CMK (cell line): Measurements from ENCODE around the gene NFS1.

Experiments
- DNase-seq: peaks from one replicate; pipeline ENCODE4 v3.0.0-alpha.2; 2010; ENCODE audit warnings: low read depth

The NFS1 gene

DNA sequence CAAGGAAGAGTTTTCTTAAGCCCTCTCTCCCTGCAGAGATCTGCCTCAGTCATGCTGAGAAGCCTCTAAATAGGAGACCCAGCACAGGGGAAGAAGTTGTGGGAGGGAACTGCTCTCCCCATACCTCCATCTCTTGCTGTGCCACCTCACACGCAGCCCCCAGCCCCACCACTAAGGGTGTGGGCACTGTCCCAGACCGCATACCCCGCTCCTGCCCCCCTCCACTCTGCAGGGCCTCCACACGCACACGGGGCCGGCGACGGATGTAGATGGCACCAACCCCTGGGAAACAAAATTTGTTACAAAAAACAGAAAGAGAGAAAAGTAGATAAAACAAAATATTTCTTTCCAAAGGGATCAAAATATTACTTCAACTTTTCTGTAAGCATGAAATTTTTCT is 24.2 kb downstream of the NFS1 start:
- no peak for DNase-seq

DNA sequence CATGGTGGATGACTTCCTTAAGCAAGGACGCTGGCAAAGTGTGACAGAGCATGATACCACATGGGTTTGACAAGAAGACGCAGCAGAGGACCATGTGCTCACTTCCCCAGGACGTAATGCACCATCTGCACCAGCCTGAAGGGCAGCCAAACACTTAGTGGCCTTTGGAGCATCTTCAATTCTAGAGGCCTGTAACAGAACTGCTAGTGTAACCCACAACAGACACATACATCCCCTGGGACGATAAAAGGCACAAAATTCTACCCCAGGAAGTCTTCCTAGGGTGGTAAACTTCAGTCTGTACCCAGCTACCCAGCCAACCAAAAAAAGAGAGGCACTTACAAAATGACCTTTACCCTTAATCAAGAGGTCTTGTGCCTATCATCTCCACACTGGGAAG is 25.3 kb downstream of the NFS1 start:
- DNase-seq = no peak

DNA sequence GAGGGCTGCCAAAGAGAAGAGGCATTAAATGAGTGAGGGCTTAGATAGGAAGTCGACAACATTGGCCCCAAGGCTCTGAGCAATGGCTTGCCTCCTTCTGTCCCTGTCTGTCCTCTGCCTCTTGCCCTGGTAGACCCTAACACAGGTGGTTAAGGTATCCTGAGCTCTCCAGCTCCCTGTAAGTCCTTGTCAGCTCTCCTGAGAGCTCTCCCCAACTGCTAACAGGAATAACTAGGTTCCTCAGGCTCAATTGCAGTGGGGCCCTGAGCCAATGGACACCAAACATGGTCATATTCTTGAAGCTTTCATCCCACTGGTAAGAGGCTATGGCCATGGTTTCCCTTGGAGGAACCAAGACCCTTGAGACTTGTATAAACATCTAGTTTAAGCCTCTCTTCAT is 29.5 kb downstream of the NFS1 start:
- no peak for DNase-seq

DNA sequence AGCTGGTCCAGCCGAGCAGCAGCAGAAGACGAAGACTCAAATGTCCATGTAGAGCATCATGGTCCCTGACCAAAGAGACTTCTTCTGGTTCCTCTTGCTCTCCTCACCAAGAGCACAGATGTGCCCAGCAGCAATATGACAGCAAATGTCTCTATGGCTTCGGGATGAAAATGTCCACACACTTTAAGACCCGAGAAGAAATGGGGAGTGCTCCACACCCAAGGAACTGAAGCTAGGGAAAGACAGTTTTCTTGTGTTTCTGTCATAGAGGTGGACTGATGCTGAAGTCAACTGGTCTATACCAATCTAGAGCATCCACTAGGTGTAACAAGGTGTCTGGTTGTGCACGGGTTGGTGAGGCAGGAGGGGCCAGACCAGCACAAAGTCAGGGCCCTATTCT is 29.9 kb downstream of the NFS1 start:
- DNase-seq = no peak

DNA sequence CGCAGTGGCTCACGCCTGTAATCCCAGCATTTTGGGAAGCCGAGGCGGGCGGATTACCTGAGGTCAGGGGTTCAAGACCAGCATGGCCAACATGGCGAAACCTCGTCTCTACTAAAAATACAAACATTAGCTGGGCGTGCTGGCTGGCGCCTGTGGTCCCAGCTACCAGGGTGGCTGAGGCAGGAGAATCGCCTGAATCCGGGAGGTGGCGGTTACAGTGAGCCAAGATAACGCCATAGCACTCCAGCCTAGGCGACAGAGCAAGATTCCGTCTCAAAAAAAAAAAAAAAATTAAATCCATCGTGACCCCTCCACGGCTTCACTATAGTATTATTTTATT is 33.2 kb downstream of the NFS1 start:
- no peak for DNase-seq

DNA sequence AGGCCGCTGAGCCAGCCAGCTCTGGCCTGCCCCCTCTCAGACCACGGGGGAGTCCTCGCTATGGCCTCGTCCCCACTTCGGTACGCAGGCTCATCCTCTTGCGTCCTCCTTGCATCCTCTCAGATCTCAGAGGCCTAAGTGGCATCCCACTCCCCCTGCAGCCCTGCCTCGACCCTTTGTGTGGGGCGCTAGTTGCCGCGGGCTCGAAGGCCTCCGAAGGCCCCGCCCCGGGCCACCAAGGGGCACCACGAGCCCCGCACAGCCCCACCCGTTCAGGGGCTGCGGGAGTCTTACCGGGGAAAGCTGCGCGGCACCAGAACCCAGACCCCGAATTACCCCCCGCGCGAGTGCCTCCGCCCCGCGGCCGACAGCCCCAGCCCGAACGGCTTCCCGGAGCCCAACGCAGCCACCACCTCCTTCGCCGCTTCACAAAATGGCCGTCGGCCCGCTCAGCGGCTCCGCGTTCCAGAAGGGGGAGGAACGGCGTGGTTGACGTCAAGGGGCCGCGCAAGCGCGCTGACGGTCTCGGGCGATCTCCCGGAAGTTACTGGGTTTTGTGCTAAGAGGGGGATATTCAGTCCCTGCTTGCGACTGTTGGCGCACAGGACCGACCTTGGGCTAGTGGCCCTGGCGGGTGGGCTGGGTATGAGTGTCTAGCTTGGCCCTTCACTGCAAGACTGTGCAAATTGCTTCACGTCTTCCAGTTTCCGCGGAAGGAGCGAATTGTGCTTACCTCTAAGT is 34.5 kb downstream of the NFS1 start, which contains the start of the genes CPNE1 and RBM12:
Gene CPNE1 (minus strand): TSS at position 435 of the 741 bp plus-strand sequence. CDS start 31,977 bp downstream, outside the sequence.
Gene RBM12 (minus strand): TSS at position 435 of the 741 bp plus-strand sequence. CDS start 9,578 bp downstream, outside the sequence.
- peak; percentile 83 for DNase-seq

DNA sequence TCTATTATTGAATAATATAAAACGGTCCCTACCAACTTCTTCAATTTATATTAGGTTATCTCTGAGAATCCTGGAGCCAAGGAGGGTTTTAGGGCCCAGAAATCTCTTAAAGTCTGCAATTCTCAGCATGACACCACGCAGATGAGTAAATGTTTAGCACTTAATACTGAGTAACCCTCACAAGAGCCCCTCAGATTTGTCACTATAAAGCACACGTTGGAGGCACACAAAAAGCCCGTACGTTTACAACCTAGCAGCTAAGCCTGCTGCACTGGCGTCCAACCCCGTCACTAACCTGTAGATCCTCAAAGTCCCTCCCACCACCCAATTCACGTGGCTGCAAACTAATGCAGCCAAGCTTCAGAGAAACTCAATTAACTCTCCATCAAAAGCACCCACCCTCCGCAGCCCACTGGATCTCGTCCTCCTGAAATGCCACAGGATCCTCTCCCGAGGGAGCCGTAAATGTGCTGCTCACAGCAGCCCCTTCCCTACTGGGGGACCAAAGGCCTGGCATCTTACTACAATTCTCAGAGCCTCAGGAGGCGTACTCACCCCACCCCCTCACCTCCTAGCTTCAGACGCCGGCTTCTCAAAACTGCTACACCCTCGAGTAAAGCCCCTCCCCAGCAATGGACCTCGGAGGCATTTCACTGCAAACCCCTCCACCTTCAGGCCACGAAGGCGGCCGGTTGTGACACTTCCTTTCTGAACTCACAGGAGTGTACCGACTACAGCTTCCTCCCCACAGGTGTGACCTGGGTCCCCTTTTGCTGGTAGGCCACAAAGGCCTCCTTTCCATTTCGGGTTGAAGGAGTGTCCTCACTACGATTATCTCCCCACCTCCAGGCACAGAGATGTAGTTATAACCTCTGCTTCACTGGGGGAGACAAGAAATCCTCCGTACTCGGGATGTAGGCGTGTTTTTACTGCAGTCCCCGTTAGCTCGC is 35.4 kb downstream of the NFS1 start:
- no peak for DNase-seq

DNA sequence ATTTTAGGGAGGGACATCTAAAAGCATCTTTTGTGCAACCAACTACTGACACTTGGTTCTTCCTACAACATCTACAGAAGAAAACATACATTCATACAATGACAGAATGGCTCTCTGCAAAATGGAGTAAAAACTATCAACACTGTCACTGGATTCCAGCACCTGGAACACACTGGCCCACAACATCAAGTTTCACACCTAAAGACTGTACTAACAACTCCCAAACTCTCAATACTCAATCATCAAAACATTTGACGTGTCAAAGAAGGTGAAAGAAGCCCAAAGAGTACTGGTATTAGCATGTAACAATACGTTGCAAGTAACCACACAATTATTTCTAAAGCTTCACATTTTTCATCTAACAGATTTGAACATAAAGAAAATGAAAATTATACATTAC is 36.6 kb downstream of the NFS1 start:
- DNase-seq = no peak

DNA sequence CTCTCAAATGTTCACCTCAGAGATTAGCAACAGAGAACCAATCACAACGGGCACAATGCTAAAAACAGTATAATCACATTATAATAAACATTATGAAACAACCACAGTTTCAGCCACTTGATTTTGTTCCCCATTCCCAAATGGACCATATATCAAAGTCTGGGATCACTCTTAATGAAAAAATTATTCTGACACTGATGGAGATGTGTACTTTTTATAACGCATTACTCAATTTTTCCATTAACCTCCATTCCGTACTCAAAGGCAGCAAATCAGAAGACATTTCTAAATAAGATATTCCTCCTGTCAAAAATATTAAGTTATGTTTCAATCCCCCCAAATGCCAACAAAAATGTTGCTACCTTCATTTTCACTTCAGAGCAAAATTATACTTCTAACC is 37.2 kb downstream of the NFS1 start:
- no peak for DNase-seq

DNA sequence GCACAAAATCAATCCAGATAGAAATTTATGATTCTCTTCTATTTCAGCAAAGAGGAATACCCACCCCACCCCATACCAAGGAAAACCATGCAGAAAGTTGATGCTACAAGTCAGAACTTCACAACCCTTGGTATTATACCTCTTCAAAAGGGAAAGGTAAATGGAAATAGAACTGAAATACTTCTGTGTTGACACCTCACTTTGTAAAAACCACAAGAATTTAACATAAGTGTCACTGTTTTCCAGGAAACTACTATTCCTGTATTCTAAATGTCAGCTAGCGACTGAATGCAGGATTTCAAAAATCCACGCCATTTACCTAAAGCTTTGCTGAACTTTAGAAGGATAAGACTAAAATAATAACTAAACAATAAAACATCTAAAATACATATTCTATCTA is 38.1 kb downstream of the NFS1 start:
- DNase-seq = no peak

DNA sequence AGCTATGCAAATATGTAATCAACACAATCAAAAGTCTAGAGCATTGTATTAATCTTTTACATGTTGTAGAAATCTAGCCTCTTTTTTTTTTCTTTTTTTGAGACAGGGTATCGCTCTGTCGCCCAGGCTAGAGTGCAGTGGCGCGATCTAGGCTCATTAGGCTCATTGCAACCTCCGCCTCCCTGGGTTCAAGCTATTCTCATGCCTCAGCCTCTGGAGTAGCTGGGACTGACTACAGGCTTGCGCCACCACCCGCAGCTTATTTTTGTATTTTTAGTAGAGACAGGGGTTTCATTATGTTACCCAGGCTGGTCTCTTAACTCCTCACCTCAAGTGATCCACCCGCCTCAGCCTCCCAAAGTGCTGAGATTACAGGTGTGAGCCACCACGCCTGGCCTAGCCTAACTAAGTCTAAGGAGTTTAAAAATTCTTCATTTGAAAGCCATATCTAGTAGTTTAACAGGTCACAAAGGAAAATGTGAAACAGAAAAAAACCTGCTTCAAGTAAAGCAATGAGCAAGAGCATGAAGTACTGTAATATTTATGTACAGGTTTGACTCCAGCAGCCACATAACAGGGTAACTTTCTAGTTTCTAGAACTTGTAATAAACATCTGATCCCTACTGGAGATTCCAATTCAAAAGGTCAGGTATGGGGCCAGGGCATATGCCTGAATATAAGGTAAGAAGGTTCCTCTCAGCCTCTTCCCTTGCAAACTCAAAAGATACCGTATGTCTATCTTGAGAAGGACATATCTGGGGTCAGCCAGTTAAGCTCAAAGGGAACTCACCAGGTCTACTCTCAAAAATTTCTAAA is 38.8 kb downstream of the NFS1 start:
- no peak for DNase-seq

DNA sequence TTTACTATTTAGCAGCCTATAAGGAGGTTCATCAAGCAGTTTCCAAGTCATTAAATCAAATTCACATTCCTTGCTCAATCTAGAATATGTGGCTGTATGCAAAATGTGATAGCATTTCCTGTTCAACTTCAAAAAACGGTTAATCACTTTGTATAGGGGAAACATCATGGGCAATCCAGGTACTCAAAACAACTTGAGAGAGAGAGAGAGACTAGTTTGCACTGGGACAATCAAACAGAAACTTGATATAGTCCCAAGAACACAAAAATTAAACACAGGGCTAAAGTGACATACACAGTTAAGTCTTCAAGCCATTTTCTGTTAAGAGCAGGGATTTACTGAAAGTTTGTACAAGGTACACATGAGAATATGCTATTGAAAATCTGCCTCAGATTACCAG is 41.9 kb downstream of the NFS1 start:
- DNase-seq = no peak

DNA sequence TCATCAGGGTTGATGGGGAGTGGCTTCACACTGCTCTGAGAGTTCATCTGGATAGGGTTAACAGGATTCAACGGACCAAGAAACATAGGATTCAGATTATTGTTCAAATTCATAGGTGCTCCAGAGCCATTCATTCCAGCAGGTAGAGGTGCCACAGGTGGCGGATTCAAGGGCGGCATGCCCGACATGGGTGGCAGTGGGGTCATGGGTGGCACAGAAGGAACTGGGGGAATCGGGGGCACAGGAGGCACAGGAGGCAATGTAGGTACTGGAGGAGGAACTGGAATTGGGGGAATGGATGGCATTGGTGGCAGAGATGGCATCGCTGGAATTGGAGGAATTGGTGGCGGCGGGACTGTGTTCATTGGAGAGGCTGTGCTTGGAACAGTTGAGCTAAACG is 44.7 kb downstream of the NFS1 start:
- no peak for DNase-seq

DNA sequence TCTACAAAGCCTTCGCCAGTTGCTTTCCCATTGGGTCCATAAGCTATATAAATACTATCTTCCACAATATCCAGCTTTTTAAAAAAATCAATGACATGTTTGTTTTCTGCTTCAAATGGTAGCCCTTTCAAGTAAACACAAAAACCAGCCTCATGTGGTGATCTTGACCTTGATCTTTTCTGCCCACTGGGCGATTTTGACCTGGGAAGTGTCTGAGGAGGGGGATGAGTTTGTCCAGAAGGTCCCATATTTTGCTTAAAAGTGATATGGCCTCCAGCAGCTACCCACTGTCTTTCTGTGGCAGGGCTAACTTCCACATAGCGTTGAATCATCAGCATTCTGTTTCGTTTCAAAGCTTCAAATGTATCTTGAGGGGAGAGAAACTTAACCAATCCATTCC is 45.3 kb downstream of the NFS1 start:
- DNase-seq = no peak

DNA sequence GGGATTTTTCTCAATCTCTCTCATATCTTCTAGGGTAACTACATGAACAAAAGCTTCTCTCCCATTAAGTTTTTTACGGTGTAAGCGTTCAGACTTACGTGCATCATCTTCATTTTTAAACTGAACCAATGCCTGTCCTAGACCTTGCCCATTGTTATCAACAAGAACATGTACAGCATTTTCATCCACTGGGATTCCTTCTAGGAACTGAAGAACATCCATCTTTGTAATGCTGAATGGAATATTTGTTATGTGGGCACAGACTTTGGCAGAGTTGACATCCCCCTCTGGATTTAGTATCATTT is 45.8 kb downstream of the NFS1 start:
- DNase-seq = no peak

DNA sequence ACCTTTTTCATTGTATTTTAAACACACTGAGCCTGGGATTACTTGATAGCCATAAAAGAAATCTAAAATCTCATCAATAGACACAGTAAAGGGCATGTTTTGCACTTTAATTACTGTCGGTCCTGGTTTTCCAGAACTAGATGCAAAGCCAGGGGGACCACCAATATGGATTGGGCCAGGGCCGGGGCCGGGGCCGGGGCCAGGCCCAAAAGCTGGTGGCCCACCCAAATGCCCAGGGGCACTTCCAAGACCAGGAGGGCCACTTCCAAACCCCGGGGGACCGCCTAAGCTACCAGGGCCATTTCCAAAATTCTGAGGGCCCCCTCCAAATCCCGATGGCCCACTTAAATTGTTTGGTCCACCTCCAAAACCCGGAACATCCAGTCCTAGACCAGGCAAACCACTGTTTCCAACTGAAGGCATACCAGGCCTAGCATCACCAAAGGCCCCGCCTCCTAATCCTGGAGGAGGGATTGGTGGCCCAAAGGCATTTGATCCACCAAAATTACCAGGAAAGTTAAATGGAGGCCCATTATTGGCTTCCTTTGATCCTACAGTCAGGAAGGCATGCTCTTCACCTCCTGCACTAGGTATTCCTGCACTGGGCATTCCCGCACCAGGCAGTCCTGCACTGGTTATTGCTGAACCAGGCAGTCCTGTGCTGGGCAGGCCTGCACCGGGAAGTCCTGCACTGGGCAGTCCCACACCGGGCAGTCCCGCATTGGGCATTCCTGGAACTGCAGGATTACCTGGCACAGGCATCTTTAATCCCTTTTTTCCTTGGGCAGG is 46.3 kb downstream of the NFS1 start:
- no peak for DNase-seq

DNA sequence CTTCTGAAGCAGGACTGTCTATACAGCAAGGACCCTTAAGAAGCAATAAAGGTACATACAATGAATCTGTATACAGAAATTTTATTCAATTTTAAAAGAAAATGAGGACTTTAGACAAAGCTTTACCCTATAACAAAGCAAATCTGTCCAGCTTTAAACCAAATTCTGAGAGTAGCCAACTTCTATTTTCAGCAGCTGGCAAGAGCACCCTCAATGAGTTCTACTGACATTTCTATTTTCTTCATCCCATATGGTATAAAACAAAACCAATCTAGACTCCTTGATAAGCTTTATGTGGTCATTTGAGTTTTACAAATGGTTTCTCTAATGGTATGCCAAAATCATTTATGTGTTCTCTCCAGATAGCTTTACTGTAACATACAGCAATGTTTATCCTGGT is 47.2 kb downstream of the NFS1 start:
- no peak for DNase-seq

DNA sequence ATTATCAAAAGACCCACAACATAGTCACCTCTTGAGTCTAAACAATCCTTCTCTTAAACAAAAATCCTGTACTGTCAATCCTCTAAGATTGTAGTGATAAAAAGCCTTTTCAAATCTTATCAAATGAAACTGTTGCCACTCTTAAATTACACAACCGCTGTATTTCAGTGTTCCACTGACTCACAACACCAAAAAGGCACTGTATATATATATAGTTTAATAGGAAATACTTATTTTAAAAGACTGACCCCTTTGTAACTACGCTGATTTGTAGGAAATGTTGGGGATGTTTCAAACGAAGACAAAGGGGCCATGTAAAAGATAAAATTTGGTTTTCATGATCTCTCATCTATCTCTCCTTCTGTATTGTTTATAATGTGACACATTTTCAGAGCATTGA is 48.5 kb downstream of the NFS1 start:
- DNase-seq = no peak

DNA sequence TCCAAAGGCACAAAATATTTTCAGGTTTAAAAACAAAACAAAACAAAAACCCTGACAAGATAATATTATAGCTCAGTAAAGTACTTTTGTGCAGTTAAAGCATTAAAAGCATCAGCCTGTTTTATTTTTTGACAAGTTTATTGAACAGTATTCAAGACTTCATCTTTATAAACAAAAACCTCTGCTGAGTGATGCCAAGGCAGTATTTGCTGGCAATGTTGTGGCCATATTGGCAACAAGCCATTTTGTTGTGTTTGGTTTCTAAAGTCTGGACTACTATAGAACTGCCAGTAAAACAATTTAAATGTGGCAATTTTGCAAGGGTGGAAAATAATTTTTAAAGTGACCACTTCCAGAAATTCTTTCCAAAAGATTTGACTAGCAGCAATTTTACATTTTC is 50.3 kb downstream of the NFS1 start:
- DNase-seq = no peak

DNA sequence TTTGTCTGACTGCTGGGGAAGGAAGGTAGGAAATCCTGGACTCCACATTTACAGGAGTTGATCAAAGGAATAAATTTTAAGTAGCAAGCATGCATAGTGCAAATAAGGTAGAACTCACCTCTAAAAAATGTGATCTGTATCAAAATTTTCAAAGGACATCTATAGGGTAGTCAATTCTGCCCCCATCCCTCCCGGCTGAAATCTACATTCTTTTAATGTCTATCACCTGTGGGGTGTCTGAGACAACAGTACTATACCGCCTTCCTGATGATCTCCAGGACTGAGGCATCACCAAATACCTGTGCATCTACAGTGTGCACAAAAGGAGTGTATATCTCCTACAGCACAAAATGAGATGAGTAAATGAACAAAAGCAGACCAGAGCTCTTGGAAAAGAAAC is 54.3 kb downstream of the NFS1 start:
- DNase-seq = no peak

DNA sequence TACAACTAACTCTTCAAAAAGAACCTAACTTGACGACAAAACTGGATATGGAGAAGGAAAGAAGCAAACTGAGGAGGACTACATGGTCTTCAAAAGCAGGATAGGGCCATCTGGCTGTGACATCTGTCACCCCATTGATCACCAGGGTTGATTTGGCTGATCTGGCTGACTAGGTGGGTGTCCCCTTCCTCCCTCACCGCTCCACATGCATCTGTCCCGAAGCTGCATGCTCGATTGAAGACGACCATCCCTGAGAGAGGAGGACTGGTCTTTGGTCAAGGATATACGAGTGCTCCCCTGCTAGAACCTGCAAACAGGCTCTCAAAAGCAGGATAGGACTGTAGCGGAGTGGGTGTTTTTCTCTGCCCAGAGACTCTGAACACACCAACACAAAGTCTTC is 56.1 kb downstream of the NFS1 start:
- no peak for DNase-seq

DNA sequence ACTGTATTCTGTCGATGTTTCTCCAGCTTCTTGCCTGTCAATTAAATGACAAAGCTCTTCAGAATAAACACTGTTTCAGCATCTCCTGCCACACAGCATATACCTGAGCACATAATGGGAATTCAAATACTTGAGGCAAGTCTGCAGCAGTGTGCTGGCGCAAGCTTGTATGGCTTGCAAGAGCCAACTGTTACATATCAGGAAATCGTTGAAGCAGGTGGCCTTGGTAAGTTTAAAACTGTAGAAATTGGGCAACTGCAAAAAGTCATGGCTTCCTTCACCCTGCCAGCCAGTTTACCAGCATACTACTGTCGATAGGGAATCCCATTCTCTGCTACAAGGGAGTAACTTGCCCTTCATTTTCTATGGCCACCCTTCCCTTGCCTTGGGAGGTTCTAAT is 57.4 kb downstream of the NFS1 start:
- no peak for DNase-seq
